CD14-positive monocyte (primary cell): ENCODE measurements around the gene CD276. TPM values are rescaled to one million over a fixed set of nuclear protein-coding genes. Genes with fewer than 3 reads are reported as not detected.

Experiments used
- DNase-seq, 3 donors: peaks; one replicate each; pipeline ENCODE4 v3.0.0-alpha.2; 2011 to 2022
- H2AFZ ChIP-seq: 2 replicates; pipeline ENCODE4 v1.6.0; 2012; ENCODE audit warnings: mild to moderate bottlenecking, low read depth, low read length, inconsistent platforms; ENCODE audit not compliant: insufficient read depth, poor library complexity, severe bottlenecking
- H3K27ac ChIP-seq, 2 donors: 1 replicate in 1 of 2; 2 replicates in 1 of 2; pipeline ENCODE4 v1.5.1; 2012 to 2013; ENCODE audit warnings: low read length in 2 of 2, control low read depth in 1 of 2, inconsistent platforms in 1 of 2, low read depth in 1 of 2, mild to moderate bottlenecking in 1 of 2
- H3K27me3 ChIP-seq, 2 donors: one replicate each; pipeline versions ENCODE4 v1.6.0 to v1.6.1; 2011 to 2013; ENCODE audit warnings: low read length in 2 of 2; ENCODE audit not compliant: control insufficient read depth in 2 of 2, insufficient read depth in 2 of 2
- H3K36me3 ChIP-seq, 2 donors: replicated peaks in 1 of 2; 1 replicate in 1 of 2; 2 replicates in 1 of 2; pipeline versions ENCODE4 v1.5.1 to v1.6.1; 2012 to 2013; ENCODE audit warnings: low read length in 2 of 2, control low read depth in 1 of 2, inconsistent platforms in 1 of 2, mild to moderate bottlenecking in 1 of 2; ENCODE audit not compliant: insufficient read depth in 2 of 2, control insufficient read depth in 1 of 2
- H3K4me1 ChIP-seq, 2 donors: 1 replicate in 1 of 2; 2 replicates in 1 of 2; pipeline versions ENCODE4 v1.5.1 to v1.6.1; 2012 to 2013; ENCODE audit warnings: low read length in 2 of 2, control low read depth in 1 of 2, inconsistent platforms in 1 of 2, mild to moderate bottlenecking in 1 of 2, moderate library complexity in 1 of 2; ENCODE audit not compliant: insufficient read depth in 2 of 2, control insufficient read depth in 1 of 2
- H3K4me2 ChIP-seq: replicated peaks from 2 replicates; pipeline ENCODE3; 2012; ENCODE audit warnings: low read length, moderate library complexity, mild to moderate bottlenecking; ENCODE audit not compliant: poor library complexity, severe bottlenecking; ENCODE audit errors: extremely low read depth
- H3K4me3 ChIP-seq, 3 experiments: fragments of 200-600 bp in 1 of 3; sonication (generic) in 1 of 3; replicated peaks in 1 of 3; 1 replicate in 2 of 3; 2 replicates in 1 of 3; pipeline ENCODE4 v1.5.1; 2011 to 2013; ENCODE audit warnings: low read length in 3 of 3, mild to moderate bottlenecking in 3 of 3, control low read depth in 2 of 3, low read depth in 2 of 3, inconsistent platforms in 1 of 3, moderate library complexity in 1 of 3
- H3K79me2 ChIP-seq: 2 replicates; pipeline ENCODE4 v1.6.0; 2012; ENCODE audit warnings: mild to moderate bottlenecking, control low read depth, inconsistent platforms, low read length, moderate library complexity; ENCODE audit not compliant: insufficient read depth
- H3K9ac ChIP-seq: 2 replicates; pipeline ENCODE4 v1.6.0; 2017; ENCODE audit warnings: low read length, mild to moderate bottlenecking; ENCODE audit not compliant: insufficient read depth, poor library complexity, severe bottlenecking
- H3K9me3 ChIP-seq, 2 donors: replicated peaks in 1 of 2; 1 replicate in 1 of 2; 2 replicates in 1 of 2; pipeline versions ENCODE4 v1.5.1 to v1.6.1; 2012 to 2013; ENCODE audit warnings: low read length in 2 of 2, control low read depth in 1 of 2; ENCODE audit not compliant: control insufficient read depth in 1 of 2, insufficient read depth in 1 of 2
- H4K20me1 ChIP-seq: 2 replicates; pipeline ENCODE4 v1.6.0; 2012; ENCODE audit warnings: mild to moderate bottlenecking, low read length, control low read depth, moderate library complexity; ENCODE audit not compliant: insufficient read depth
- H3K27ac Mint-ChIP-seq, 7 donors: one replicate each; pipeline ENCODE4 v1.8.0; 2020; ENCODE audit warnings: mild to moderate bottlenecking in 7 of 7, mixed read lengths in 7 of 7, moderate library complexity in 6 of 7, inconsistent platforms in 2 of 7
- H3K27me3 Mint-ChIP-seq, 3 donors: one replicate each; pipeline ENCODE4 v1.8.0; 2021 to 2022; ENCODE audit warnings: low read depth in 3 of 3, mild to moderate bottlenecking in 3 of 3, mixed read lengths in 3 of 3, moderate library complexity in 3 of 3, inconsistent platforms in 1 of 3
- H3K36me3 Mint-ChIP-seq, 2 donors: one replicate each; pipeline ENCODE4 v1.8.0; 2020; ENCODE audit warnings: mixed read lengths in 2 of 2, inconsistent platforms in 1 of 2, mild to moderate bottlenecking in 1 of 2
- H3K4me1 Mint-ChIP-seq: one replicate; pipeline ENCODE4 v1.8.0; 2020; ENCODE audit warnings: mild to moderate bottlenecking, mixed read lengths
- H3K4me3 Mint-ChIP-seq, 2 donors: one replicate each; pipeline ENCODE4 v1.8.0; 2020; ENCODE audit warnings: mild to moderate bottlenecking in 2 of 2, mixed read lengths in 2 of 2, moderate library complexity in 1 of 2
- H3K9me3 Mint-ChIP-seq, 7 donors: one replicate each; pipeline ENCODE4 v1.8.0; 2020 to 2022; ENCODE audit warnings: mixed read lengths in 7 of 7, mild to moderate bottlenecking in 6 of 7, moderate library complexity in 6 of 7, inconsistent platforms in 2 of 7
- CTCF ChIP-seq: fragments of 200-600 bp; IDR thresholded peaks from one replicate; pipeline ENCODE4 v1.8.0; 2022; ENCODE audit warnings: antibody characterized with exemption, mild to moderate bottlenecking
- WGBS: methylation state at CpG from one replicate; pipeline ENCODE4 v1.1.5; 2013; ENCODE audit warnings: missing lambda C conversion rate; ENCODE audit not compliant: insufficient coverage; 5-methylcytosine and 5-hydroxymethylcytosine counted together
- intact Hi-C, 2 donors: fragments of 100-400 bp; cut with micrococcal nuclease; formaldehyde crosslinking; loops; one replicate each; pipeline versions ENCODE4 v1.15.0 to v1.15.1; 2023
- polyA plus RNA-seq, 3 donors: library from polyadenylated mRNA; depleted of rRNA in 1 of 3; unstranded in 2 of 3; stranded (reverse) in 1 of 3; fragments of 300-500 nt in 2 of 3; fragments of >200 nt in 1 of 3; fragmentation: Illumina TruSeq in 2 of 3; gene quantifications; 1 replicate in 2 of 3; 2 replicates in 1 of 3; pipeline ENCODE4 v1.2.3, GENCODE V29; 2012 to 2021

The CD276 gene
- polyA plus RNA-seq, 3 donors = 0.52 to 0.72 (median 0.64) TPM

GRCh38 chr15:73732930-73733329 is 48.7 kb downstream of the CD276 start:
- no peaks in the 10 kb centered on the region for H4K20me1 ChIP-seq
- no peak overlapping the region for H3K4me3 Mint-ChIP-seq
- H3K4me1 Mint-ChIP-seq = no peaks in the 10 kb centered on the region
- peaks cover 0 to 4% of the 10 kb centered on the region in 2 donors for H3K9me3 ChIP-seq
- H3K36me3 Mint-ChIP-seq = no peaks in the 10 kb centered on the region
- H3K27ac Mint-ChIP-seq = no peak overlapping the region
- no peak overlapping the region for H3K27ac ChIP-seq
- H3K4me2 ChIP-seq = no peak overlapping the region
- H3K27me3 ChIP-seq = no peaks in the 10 kb centered on the region
- no peak overlapping the region for H3K9ac ChIP-seq
- intact Hi-C loops = no loop called here
- peaks cover 0 to 15% (median 8%) of the 10 kb centered on the region in 7 donors for H3K9me3 Mint-ChIP-seq
- 86% methylated on average over 3 of the region's 3 CpGs for WGBS
- H3K36me3 ChIP-seq = no peaks in the 10 kb centered on the region
- no peak overlapping the region for H3K4me3 ChIP-seq
- H3K4me1 ChIP-seq = no peaks in the 10 kb centered on the region
- H2AFZ ChIP-seq = no peak overlapping the region
- DNase-seq = no peak
- no peak for TF ChIP-seq CTCF
- no peaks in the 10 kb centered on the region for H3K79me2 ChIP-seq
- H3K27me3 Mint-ChIP-seq = peaks cover 7 to 12% (median 7%) of the 10 kb centered on the region in 3 donors

- intact Hi-C loops = no loop called here
- Mint-ChIP-seq H3K4me3 (no peak overlapping the region), H3K9me3 (peaks cover 0 to 2% (median 0%) of the 10 kb centered on the region in 7 donors), H3K4me1 (no peaks in the 10 kb centered on the region), H3K27me3 (peaks cover 11 to 14% (median 12%) of the 10 kb centered on the region in 3 donors), H3K27ac (no peak overlapping the region), H3K36me3 (no peaks in the 10 kb centered on the region)
- TF ChIP-seq CTCF = no peak
- Histone ChIP-seq H3K9me3 (peaks cover 0 to 2% of the 10 kb centered on the region in 2 donors), H3K36me3 (no peaks in the 10 kb centered on the region), H3K27ac (no peak overlapping the region), H2AFZ (no peak overlapping the region), H3K4me3 (no peak overlapping the region), H3K9ac (no peak overlapping the region), H3K4me2 (no peak overlapping the region), H3K79me2 (no peaks in the 10 kb centered on the region), H3K4me1 (no peaks in the 10 kb centered on the region), H4K20me1 (no peaks in the 10 kb centered on the region), H3K27me3 (no peaks in the 10 kb centered on the region)
- WGBS = 78% methylated on average over 6 of the region's 7 CpGs
- no peak for DNase-seq
Observed at GRCh38 chr15:73737535-73737934, 53.4 kb downstream of the CD276 start.
